HEK293 (cell line): Measurements from ENCODE around the gene RAB11FIP3.

Source experiments
- HOXC10 ChIP-seq: sonication (generic); formaldehyde crosslinking; IDR thresholded peaks from 2 replicates; pipeline ENCODE4 v1.8.1; 2023; ENCODE audit warnings: mild to moderate bottlenecking, missing genetic modification reagents
- ZBTB1 ChIP-seq: fragments of 450-650 bp; formaldehyde crosslinking; IDR thresholded peaks from 2 replicates; pipeline ENCODE4 v1.5.1; 2016; ENCODE audit warnings: missing biosample characterization, missing genetic modification characterization
- ZFP37 ChIP-seq: fragments of 450-650 bp; formaldehyde crosslinking; IDR thresholded peaks from 2 replicates; pipeline ENCODE4 v1.5.1; 2016; ENCODE audit warnings: missing biosample characterization, missing genetic modification characterization
- ZNF202 ChIP-seq: fragments of 450-650 bp; formaldehyde crosslinking; IDR thresholded peaks from 2 replicates; pipeline ENCODE4 v1.5.1; 2016; ENCODE audit warnings: missing biosample characterization, missing genetic modification characterization, borderline replicate concordance
- ZNF214 ChIP-seq: fragments of 450-650 bp; formaldehyde crosslinking; IDR thresholded peaks from 2 replicates; pipeline ENCODE4 v1.5.1; 2017; ENCODE audit warnings: missing biosample characterization, mild to moderate bottlenecking, missing genetic modification characterization, borderline replicate concordance
- TF ChIP-seq, protein P1 (sequence below): fragments of 450-650 bp; formaldehyde crosslinking; IDR thresholded peaks from 2 replicates; pipeline ENCODE4; 2016; ENCODE audit warnings: missing biosample characterization, missing genetic modification characterization
- TF ChIP-seq, protein P2 (sequence below): fragments of 450-650 bp; formaldehyde crosslinking; IDR thresholded peaks from 2 replicates; pipeline ENCODE4 v1.5.1; 2016; ENCODE audit warnings: missing biosample characterization, missing genetic modification characterization
- TF ChIP-seq, protein P3 (sequence below): fragments of 450-650 bp; formaldehyde crosslinking; IDR thresholded peaks from 2 replicates; pipeline ENCODE4 v1.5.1; 2017; ENCODE audit warnings: missing biosample characterization, missing genetic modification characterization
- TF ChIP-seq, protein P4 (sequence below): fragments of 450-650 bp; formaldehyde crosslinking; IDR thresholded peaks from 2 replicates; pipeline ENCODE4 v1.5.1; 2016; ENCODE audit warnings: missing biosample characterization, missing genetic modification characterization, low read depth
- TF ChIP-seq, protein P5 (sequence below): fragments of 450-650 bp; formaldehyde crosslinking; IDR thresholded peaks from 2 replicates; pipeline ENCODE4 v1.5.1; 2016; ENCODE audit warnings: missing biosample characterization, missing genetic modification characterization

DNA sequence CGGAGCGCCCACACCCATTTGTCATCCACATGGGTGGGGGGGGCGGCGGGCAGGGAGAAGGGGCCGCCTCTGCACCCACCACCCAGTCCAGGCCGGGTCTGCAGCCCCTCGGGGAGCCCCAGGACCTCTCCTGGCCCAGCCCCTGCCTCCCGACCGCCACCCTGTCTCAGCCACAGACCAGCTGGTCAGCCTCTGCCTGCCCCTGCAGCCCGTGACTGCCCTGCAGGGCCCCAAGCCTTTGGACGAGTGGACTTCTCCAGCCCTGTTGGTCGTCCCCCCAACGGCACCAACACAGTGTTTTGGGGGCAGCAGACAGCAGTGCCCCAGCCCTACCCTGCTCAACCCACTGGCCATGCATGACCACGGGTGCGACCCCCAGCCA, 136.0 kb downstream of the RAB11FIP3 start:
- TF ChIP-seq, protein P1, sequence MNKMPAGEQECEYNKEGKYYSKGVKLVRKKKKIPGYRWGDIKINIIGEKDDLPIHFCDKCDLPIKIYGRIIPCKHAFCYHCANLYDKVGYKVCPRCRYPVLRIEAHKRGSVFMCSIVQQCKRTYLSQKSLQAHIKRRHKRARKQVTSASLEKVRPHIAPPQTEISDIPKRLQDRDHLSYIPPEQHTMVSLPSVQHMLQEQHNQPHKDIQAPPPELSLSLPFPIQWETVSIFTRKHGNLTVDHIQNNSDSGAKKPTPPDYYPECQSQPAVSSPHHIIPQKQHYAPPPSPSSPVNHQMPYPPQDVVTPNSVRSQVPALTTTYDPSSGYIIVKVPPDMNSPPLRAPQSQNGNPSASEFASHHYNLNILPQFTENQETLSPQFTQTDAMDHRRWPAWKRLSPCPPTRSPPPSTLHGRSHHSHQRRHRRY (tag by site-specific recombination): no peak
- TF ChIP-seq, protein P2, sequence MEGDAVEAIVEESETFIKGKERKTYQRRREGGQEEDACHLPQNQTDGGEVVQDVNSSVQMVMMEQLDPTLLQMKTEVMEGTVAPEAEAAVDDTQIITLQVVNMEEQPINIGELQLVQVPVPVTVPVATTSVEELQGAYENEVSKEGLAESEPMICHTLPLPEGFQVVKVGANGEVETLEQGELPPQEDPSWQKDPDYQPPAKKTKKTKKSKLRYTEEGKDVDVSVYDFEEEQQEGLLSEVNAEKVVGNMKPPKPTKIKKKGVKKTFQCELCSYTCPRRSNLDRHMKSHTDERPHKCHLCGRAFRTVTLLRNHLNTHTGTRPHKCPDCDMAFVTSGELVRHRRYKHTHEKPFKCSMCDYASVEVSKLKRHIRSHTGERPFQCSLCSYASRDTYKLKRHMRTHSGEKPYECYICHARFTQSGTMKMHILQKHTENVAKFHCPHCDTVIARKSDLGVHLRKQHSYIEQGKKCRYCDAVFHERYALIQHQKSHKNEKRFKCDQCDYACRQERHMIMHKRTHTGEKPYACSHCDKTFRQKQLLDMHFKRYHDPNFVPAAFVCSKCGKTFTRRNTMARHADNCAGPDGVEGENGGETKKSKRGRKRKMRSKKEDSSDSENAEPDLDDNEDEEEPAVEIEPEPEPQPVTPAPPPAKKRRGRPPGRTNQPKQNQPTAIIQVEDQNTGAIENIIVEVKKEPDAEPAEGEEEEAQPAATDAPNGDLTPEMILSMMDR (tag by site-specific recombination): no peak
- TF ChIP-seq ZNF202 (no peak), ZNF214 (tag by site-specific recombination) (no peak), ZBTB1 (tag by site-specific recombination) (no peak), ZFP37 (tag by site-specific recombination) (no peak), HOXC10 (CRISPR knock-in tag) (no peak)
- TF ChIP-seq, protein P3, sequence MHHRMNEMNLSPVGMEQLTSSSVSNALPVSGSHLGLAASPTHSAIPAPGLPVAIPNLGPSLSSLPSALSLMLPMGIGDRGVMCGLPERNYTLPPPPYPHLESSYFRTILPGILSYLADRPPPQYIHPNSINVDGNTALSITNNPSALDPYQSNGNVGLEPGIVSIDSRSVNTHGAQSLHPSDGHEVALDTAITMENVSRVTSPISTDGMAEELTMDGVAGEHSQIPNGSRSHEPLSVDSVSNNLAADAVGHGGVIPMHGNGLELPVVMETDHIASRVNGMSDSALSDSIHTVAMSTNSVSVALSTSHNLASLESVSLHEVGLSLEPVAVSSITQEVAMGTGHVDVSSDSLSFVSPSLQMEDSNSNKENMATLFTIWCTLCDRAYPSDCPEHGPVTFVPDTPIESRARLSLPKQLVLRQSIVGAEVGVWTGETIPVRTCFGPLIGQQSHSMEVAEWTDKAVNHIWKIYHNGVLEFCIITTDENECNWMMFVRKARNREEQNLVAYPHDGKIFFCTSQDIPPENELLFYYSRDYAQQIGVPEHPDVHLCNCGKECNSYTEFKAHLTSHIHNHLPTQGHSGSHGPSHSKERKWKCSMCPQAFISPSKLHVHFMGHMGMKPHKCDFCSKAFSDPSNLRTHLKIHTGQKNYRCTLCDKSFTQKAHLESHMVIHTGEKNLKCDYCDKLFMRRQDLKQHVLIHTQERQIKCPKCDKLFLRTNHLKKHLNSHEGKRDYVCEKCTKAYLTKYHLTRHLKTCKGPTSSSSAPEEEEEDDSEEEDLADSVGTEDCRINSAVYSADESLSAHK: no peak
- TF ChIP-seq, protein P4, sequence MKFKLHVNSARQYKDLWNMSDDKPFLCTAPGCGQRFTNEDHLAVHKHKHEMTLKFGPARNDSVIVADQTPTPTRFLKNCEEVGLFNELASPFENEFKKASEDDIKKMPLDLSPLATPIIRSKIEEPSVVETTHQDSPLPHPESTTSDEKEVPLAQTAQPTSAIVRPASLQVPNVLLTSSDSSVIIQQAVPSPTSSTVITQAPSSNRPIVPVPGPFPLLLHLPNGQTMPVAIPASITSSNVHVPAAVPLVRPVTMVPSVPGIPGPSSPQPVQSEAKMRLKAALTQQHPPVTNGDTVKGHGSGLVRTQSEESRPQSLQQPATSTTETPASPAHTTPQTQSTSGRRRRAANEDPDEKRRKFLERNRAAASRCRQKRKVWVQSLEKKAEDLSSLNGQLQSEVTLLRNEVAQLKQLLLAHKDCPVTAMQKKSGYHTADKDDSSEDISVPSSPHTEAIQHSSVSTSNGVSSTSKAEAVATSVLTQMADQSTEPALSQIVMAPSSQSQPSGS (tag by site-specific recombination): no peak
- TF ChIP-seq, protein P5, sequence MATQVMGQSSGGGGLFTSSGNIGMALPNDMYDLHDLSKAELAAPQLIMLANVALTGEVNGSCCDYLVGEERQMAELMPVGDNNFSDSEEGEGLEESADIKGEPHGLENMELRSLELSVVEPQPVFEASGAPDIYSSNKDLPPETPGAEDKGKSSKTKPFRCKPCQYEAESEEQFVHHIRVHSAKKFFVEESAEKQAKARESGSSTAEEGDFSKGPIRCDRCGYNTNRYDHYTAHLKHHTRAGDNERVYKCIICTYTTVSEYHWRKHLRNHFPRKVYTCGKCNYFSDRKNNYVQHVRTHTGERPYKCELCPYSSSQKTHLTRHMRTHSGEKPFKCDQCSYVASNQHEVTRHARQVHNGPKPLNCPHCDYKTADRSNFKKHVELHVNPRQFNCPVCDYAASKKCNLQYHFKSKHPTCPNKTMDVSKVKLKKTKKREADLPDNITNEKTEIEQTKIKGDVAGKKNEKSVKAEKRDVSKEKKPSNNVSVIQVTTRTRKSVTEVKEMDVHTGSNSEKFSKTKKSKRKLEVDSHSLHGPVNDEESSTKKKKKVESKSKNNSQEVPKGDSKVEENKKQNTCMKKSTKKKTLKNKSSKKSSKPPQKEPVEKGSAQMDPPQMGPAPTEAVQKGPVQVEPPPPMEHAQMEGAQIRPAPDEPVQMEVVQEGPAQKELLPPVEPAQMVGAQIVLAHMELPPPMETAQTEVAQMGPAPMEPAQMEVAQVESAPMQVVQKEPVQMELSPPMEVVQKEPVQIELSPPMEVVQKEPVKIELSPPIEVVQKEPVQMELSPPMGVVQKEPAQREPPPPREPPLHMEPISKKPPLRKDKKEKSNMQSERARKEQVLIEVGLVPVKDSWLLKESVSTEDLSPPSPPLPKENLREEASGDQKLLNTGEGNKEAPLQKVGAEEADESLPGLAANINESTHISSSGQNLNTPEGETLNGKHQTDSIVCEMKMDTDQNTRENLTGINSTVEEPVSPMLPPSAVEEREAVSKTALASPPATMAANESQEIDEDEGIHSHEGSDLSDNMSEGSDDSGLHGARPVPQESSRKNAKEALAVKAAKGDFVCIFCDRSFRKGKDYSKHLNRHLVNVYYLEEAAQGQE (tag by site-specific recombination): no peak
